ENCODE measurements around the gene OR10A5.

GRCh38 chr11:6828103-6828502 is 17.4 kb upstream of the OR10A5 start:
- no peak for TF ChIP-seq EZH2 (IDR thresholded peaks at IDR 0.05; ENCODE audit: low read length)
- no peak for TF ChIP-seq CTCF (optimal IDR thresholded peaks at IDR 0.05 in 1 of 3, IDR thresholded peaks at IDR 0.05 in 1 of 3, conservative IDR thresholded peaks at IDR 0.05 in 1 of 3; ENCODE audit: extremely low read depth in 1 of 3, insufficient read depth in 2 of 3, low read length in 3 of 3)

Data from keratinocyte (primary cell).